GM18519 (cell line): ENCODE measurements around the gene SNX1.
"Not testable (repeated sequence)": the region's sequence is repeated elsewhere in the genome, so short reads cannot be mapped to it uniquely, and the experiment has no call there.

Experiments
- ATAC-seq: cut with Tn5 transposase; IDR thresholded peaks from one replicate; pipeline ENCODE4 v1.9.1; 2021; ENCODE audit warnings: mild to moderate bottlenecking, moderate library complexity; ENCODE audit not compliant: unreplicated experiment, low FRiP score

Gene SNX1

GRCh38 chr15:64071931-64072765, 23.6 kb upstream of the SNX1 start:
- no peak for ATAC-seq

- no peak for ATAC-seq
Observed at GRCh38 chr15:64072812-64073211, 23.0 kb upstream of the SNX1 start.

DNA sequence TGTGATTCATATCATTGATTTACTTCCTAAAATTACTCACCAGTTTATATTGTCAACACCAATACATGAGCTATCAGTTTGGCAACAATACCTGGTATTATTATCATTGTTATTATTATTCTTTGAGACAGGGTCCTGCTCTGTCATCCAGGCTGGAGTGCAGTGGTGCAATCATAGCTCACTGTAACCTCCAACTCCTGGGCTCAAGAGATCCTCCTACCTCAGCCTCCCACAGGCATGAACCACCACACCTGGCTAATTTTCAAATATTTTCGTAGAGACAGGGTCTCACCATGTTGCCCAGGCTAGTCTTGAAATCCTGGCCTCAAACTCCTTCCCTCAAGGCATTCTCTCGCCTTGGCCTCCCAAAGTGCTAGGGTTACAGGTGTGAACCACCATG, 22.3 kb upstream of the SNX1 start:
- ATAC-seq, result not testable (repeated sequence)

GRCh38 chr15:64082757-64083156, 13.0 kb upstream of the SNX1 start:
- no peak for ATAC-seq

DNA sequence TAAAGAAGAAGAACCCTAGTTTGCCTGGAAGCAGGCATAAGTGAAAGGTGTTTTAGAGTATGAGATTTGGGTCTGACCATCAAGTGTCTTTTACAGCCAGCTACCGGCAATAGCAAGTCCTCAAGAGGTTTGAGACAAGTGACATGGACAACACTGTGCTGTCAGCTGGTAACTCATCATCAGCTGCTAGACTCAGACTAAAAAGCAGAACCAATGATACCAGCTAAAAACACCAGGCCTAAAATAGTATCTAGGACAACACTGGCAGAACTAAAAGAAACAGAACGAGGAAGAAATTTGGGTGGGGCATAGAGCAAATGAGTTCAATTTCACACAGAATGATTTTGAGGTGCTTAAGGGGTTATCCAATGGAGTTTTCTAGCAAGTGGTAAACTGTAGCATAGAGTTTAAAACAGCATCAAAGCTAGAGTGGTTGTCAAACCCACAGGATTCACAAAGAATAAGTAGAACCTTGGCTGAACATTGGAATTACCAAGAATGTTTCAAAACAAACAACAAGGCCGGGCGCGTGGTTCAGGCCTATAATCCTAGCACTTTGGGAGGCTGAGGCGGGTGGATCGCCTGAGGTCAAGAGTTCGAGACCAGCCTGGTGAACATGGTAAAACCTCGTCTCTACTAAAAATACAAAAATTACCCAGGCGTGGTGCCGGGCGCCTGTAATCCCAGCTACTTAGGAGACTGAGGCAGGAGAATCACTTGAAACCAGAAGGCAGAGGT, 6.1 kb upstream of the SNX1 start:
- ATAC-seq, result no peak

GRCh38 chr15:64090527-64090926, 5.3 kb upstream of the SNX1 start:
- ATAC-seq, result no peak

GRCh38 chr15:64092075-64092820, 3.5 kb upstream of the SNX1 start:
- ATAC-seq, result no peak

DNA sequence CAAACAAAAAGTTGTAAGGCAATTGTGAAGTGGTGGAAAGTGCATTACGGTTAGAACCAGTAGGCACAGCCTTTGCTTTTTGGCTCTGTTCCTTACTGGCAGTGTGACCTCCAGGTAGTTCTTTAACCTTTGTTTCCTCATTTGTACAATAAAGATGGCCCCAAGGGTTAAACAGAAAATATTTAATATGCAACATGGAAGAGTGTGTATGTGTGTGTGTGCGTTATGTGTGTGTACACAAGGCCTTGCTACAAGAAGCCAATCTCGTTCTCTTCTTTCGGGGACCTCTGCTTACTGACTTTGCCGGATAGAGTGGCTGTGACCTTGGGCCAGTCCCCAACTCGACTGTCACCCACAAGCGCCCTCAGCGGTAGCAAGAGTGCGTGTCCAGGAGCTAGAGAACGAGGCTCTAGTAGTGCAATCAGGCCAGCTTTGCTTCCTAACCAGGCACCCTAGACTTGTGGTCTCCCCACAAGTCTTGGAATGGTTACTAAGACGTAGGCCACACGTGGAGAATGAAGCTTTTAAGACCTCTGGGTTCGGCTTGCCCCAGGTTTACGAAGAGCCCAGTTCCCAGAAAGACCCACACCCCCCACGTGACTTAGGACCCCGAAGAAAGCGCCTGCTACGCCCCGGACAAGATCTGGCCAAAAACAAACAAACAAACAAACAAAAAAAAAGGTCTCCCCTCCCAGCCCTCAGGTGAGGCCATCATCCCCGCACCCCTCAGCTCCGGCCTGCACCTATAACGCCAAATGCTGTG, 2.7 kb upstream of the SNX1 start:
- no peak for ATAC-seq

- ATAC-seq, result peak; percentile 48
Observed at GRCh38 chr15:64093627-64094417, 2.0 kb upstream of the SNX1 start, which contains the start of gene CIAO2A. TSS of gene CIAO2A (minus strand) at chr15:64093838. CDS start at chr15:64093768, 70 bp downstream.

GRCh38 chr15:64095431-64095794, 369 bp upstream of the SNX1 start:
- ATAC-seq, result no peak

DNA sequence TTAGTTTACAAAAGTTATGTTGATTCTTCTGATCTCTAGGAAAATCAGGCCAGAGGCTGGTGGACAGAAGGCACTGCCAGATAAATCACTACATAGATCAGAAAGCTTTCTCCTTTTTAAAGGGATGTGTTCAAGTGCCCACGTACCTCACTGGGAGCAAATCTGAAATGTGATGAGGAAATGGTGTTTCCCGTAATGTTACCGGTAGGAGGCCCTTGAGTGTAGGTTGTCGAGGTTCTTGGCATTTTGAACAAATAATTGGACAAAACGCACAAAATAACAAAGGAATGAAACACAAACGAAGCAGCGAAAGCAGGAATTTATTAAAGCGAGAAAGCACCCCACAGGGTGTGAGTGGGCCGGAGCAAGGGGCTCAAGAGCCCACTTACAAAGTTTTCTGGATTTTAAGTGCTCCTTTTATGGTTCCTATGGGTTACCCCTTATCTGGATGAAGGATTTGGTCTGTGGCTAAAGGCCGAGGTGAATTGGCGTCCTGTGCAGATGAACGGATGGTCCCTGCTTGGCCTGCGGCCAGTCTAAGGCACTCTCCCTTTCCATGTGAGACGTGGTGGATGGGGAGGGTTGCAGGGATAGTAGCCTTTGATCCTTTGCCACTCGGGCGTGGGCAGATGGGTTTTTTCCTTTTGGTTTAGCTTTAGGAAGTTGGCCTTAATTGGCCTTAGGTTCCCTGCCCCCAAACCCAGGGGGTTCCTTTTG, 1.0 kb downstream of the SNX1 start:
- ATAC-seq, result no peak

DNA sequence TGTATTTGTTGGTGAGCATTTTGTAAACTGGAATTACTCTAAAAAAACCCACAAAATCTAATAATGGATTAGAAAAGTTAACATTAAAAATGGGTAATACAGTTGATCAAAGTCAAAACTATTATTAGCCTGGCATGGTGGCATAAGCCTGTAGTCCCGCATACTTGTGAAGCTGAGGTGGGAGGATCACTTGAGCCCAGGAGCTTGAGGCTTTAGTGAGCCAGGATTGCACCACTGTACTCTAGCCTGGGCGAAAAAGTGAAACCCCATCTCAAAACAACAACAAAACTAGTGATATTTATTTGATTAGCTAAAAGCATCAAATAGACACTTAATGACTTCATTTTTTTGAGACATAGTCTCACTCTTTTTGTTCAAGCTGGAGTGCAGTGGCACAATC, 3.6 kb downstream of the SNX1 start:
- ATAC-seq, result no peak

DNA sequence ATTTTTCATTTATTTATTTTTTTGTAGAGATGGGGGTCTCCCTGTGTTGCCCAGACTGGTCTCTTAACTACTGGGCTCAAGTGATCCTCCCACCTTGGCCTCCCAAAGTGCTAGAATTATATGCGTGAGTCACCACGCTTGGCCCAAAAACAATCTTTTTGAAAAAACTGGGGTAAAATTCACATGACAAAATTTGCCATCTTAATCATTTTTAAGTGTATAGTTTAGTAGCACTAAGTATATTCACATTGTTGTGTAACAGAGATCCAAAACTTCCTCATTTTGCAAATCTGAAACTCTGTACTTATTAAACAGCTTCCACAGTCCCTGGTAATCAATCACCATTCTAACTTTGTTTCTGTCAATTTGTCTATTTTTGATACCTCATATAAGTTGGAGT, 5.2 kb downstream of the SNX1 start:
- no peak for ATAC-seq

DNA sequence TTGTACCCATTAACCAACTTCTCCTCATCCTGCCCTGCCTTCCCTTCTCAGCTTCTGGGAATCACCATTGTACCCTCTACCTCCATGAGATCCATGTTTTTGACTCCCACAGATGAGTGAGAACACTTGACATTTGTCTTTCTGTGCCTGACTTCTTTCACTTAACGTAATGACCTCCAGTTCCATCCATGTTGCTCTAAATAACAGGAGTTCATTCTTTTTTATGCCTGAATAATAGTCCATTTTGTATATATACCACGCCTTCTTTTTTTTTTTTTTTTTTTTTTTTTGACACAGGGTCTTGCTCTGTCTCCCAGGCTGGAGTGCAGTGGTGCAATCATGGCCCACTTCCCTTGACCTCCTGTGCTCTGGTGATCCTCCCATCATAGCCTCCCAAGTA, 6.7 kb downstream of the SNX1 start:
- ATAC-seq, result no peak

GRCh38 chr15:64105113-64105704, 9.4 kb downstream of the SNX1 start:
- no peak for ATAC-seq

DNA sequence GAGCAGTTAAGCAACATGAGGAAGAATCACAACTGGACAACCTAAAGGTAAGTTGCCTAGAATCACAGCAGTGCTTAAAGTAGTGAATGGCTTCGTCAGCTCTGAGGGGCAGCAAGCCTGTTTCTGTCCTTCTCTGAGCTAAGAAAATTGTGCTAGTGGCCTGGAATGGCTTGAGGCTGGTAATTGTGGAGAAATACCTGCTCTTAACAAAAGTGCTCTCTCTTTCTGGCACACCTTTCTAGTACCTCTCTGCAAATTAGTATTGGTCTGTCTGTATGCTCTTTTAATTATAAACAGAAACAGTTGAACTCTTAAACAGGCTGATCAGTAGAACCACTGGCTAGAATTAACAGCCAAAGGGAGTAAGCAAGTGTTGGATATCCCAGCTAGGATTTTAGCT, 11.6 kb downstream of the SNX1 start:
- no peak for ATAC-seq

DNA sequence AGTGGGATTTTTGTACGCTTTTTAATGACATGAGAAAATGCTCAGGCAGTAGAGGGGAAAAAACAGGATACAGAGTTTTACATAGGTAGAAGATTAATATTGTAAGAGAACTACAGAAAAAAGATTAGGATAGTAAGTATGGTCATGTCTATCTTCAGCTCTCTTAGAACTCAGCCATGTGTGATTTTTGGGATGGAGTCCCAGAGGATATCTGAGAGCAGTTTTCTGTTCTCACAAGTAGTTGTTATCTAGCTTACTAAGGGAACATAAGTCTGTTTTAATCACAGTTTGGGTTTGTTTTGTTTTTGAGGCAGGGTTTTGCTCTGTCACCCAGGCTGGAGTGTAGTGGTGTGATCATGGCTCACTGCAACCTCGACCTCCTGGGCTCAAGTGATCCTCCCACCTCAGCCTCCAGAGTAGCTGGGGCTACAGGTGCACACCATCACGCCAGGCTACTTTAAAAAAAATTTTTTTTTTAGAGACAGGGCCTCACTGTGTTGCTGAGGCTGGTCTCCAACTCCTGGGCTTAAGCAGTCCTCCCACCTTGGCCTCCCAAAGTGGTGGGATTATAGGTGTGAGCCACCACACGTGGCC, 14.4 kb downstream of the SNX1 start:
- not testable (repeated sequence) for ATAC-seq

DNA sequence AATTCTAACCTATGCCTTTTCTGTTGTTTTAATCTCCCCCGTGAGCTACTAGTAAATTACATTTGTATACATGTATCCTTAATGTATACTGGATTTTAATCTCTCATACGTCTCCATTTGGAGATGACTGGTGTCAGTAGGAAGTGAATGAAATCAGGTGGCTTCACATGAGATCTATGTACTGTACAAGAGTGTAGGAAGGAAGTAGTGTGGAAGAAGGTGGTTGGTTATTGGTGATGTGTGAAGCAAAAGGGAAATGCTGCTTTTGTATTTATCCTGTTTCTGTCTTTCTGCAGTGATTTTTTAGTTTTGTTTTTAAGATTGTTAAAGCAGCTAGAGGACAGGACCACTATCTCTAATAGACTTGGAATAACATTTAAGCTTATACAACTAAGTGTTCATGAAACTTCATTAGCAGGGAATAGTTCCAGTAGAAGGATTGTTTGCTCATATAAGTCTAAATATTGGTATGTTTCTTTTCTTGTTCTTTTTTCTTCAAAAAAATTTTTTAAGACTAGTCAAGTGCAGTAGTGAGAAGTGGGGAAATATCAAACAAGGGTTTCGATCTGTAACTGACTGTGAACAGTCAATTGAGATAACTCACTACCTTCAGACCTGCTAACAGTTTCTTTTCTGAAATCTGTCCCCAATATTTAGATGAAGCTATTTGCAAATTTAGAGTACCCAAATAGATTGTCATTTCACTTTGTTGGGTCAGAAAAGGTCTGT, 15.3 kb downstream of the SNX1 start:
- no peak for ATAC-seq
